Activated T-helper 2 cell treated with anti-CD3 and anti-CD28 coated beads, Interferon-gamma antibody, Interleukin-2, Interleukin-4, amounts not matched to agents 10 μg/mL and 5 μg/mL and 100 μg/mL, durations not matched to agents 14 hours and 24 hours and 36 hours (primary cell): Measurements from ENCODE around the gene TNFSF15. TPM values are rescaled to one million over a fixed set of nuclear protein-coding genes. Genes with fewer than 3 reads are reported as not detected.

Experiments used
- DNase-seq: peaks from one replicate; pipeline ENCODE4 v3.0.0; 2021; ENCODE audit warnings: low spot score
- H3K27ac Mint-ChIP-seq: one replicate; pipeline ENCODE4 v1.8.0; 2021; ENCODE audit warnings: mixed read lengths
- H3K27me3 Mint-ChIP-seq: one replicate; pipeline ENCODE4 v1.8.0; 2021; ENCODE audit warnings: low read depth, mixed read lengths
- H3K36me3 Mint-ChIP-seq: one replicate; pipeline ENCODE4 v1.8.0; 2021; ENCODE audit warnings: low read depth, mixed read lengths
- H3K4me1 Mint-ChIP-seq: one replicate; pipeline ENCODE4 v1.8.0; 2021; ENCODE audit warnings: low read depth, mixed read lengths
- H3K4me3 Mint-ChIP-seq: one replicate; pipeline ENCODE4 v1.8.0; 2021; ENCODE audit warnings: low read depth, mild to moderate bottlenecking, moderate library complexity, mixed read lengths
- H3K9me3 Mint-ChIP-seq: one replicate; pipeline ENCODE4 v1.8.0; 2021; ENCODE audit warnings: mixed read lengths
- intact Hi-C: fragments of 100-400 bp; cut with micrococcal nuclease; formaldehyde crosslinking; loops from one replicate; pipeline ENCODE4 v1.15.1; 2023
- total RNA-seq: library from RNA; stranded (reverse); gene quantifications from 2 replicates; pipeline ENCODE4 v1.2.3, GENCODE V29; 2022

TNFSF15 gene
- total RNA-seq, 1 donor from 2014 or later, result 0.25 TPM

GRCh38 chr9:114798101-114798500, 7.7 kb downstream of the TNFSF15 start:
- no peak overlapping the region for H3K27ac Mint-ChIP-seq
- H3K4me1 Mint-ChIP-seq, result no peaks in the 10 kb centered on the region
- no peaks in the 10 kb centered on the region for H3K9me3 Mint-ChIP-seq
- H3K36me3 Mint-ChIP-seq, result no peaks in the 10 kb centered on the region
- intact Hi-C loops, result no loop called here
- no peak for DNase-seq
- peaks cover 26% of the 10 kb centered on the region for H3K27me3 Mint-ChIP-seq
- no peak overlapping the region for H3K4me3 Mint-ChIP-seq

GRCh38 chr9:114792396-114792795, 13.4 kb downstream of the TNFSF15 start:
- Mint-ChIP-seq H3K36me3 (no peaks in the 10 kb centered on the region), H3K27me3 (peaks cover 14% of the 10 kb centered on the region), H3K4me3 (no peak overlapping the region), H3K27ac (no peak overlapping the region), H3K4me1 (no peaks in the 10 kb centered on the region), H3K9me3 (no peaks in the 10 kb centered on the region)
- no peak for DNase-seq
- intact Hi-C loops, result no loop called here

- no peaks in the 10 kb centered on the region for H3K4me1 Mint-ChIP-seq
- intact Hi-C loops, result no loop called here
- no peak overlapping the region for H3K27ac Mint-ChIP-seq
- no peak for DNase-seq
- peaks cover 12% of the 10 kb centered on the region for H3K27me3 Mint-ChIP-seq
- H3K36me3 Mint-ChIP-seq, result no peaks in the 10 kb centered on the region
- H3K4me3 Mint-ChIP-seq, result no peak overlapping the region
- no peaks in the 10 kb centered on the region for H3K9me3 Mint-ChIP-seq
These were observed 14.1 kb downstream of the TNFSF15 start for GRCh38 chr9:114791736-114792135.

- Mint-ChIP-seq H3K27ac (no peak overlapping the region), H3K4me3 (no peak overlapping the region), H3K4me1 (no peaks in the 10 kb centered on the region), H3K27me3 (peaks cover 11% of the 10 kb centered on the region), H3K9me3 (no peaks in the 10 kb centered on the region), H3K36me3 (no peaks in the 10 kb centered on the region)
- intact Hi-C loops, result no loop called here
- DNase-seq, result no peak
These were observed 14.5 kb downstream of the TNFSF15 start for GRCh38 chr9:114791312-114791711.

GRCh38 chr9:114790521-114790920, 15.3 kb downstream of the TNFSF15 start:
- Mint-ChIP-seq H3K27me3 (peaks cover 15% of the 10 kb centered on the region), H3K27ac (no peak overlapping the region), H3K4me3 (no peak overlapping the region), H3K9me3 (no peaks in the 10 kb centered on the region), H3K36me3 (no peaks in the 10 kb centered on the region), H3K4me1 (no peaks in the 10 kb centered on the region)
- no peak for DNase-seq
- intact Hi-C loops, result no loop called here

- Mint-ChIP-seq H3K27ac (no peak overlapping the region), H3K9me3 (no peaks in the 10 kb centered on the region), H3K36me3 (no peaks in the 10 kb centered on the region), H3K27me3 (peaks cover 18% of the 10 kb centered on the region), H3K4me1 (no peaks in the 10 kb centered on the region), H3K4me3 (no peak overlapping the region)
- no peak for DNase-seq
- intact Hi-C loops, result no loop called here
These were observed 16.8 kb downstream of the TNFSF15 start for GRCh38 chr9:114789006-114789405.

- no peak overlapping the region for H3K4me3 Mint-ChIP-seq
- no peaks in the 10 kb centered on the region for H3K4me1 Mint-ChIP-seq
These were observed 17.9 kb downstream of the TNFSF15 start for GRCh38 chr9:114787781-114788498.

GRCh38 chr9:114787214-114787613, 18.6 kb downstream of the TNFSF15 start:
- Mint-ChIP-seq H3K27me3 (peaks cover 23% of the 10 kb centered on the region), H3K27ac (no peak overlapping the region), H3K4me1 (no peaks in the 10 kb centered on the region), H3K4me3 (no peak overlapping the region), H3K9me3 (no peaks in the 10 kb centered on the region), H3K36me3 (no peaks in the 10 kb centered on the region)
- no peak for DNase-seq
- intact Hi-C loops, result no loop called here

More at GRCh38 chr9:114787781-114788498, 17.9 kb downstream of the TNFSF15 start:
- H3K36me3 Mint-ChIP-seq, result no peaks in the 10 kb centered on the region
- H3K9me3 Mint-ChIP-seq, result no peaks in the 10 kb centered on the region
- no peak overlapping the region for H3K27ac Mint-ChIP-seq
- intact Hi-C loops, result no loop called here
- peaks cover 23% of the 10 kb centered on the region for H3K27me3 Mint-ChIP-seq
- no peak for DNase-seq

GRCh38 chr9:114785866-114786650, 19.8 kb downstream of the TNFSF15 start:
- Mint-ChIP-seq H3K4me3 (no peak overlapping the region), H3K27ac (no peak overlapping the region), H3K9me3 (no peaks in the 10 kb centered on the region), H3K4me1 (no peaks in the 10 kb centered on the region), H3K36me3 (no peaks in the 10 kb centered on the region), H3K27me3 (peaks cover 23% of the 10 kb centered on the region)
- DNase-seq, result no peak
- intact Hi-C loops, result no loop called here

- Mint-ChIP-seq H3K4me3 (no peak overlapping the region), H3K27me3 (peaks cover 25% of the 10 kb centered on the region), H3K4me1 (no peaks in the 10 kb centered on the region), H3K9me3 (no peaks in the 10 kb centered on the region), H3K27ac (no peak overlapping the region), H3K36me3 (no peaks in the 10 kb centered on the region)
- intact Hi-C loops, result no loop called here
- DNase-seq, result no peak
These were observed 21.0 kb downstream of the TNFSF15 start for GRCh38 chr9:114784721-114785279.

GRCh38 chr9:114782586-114782985, 23.3 kb downstream of the TNFSF15 start:
- H3K27ac Mint-ChIP-seq, result no peak overlapping the region
- H3K36me3 Mint-ChIP-seq, result no peaks in the 10 kb centered on the region
- H3K9me3 Mint-ChIP-seq, result no peaks in the 10 kb centered on the region

GRCh38 chr9:114779352-114779845, 26.4 kb downstream of the TNFSF15 start:
- intact Hi-C loops, result no loop called here
- H3K27ac Mint-ChIP-seq, result no peak overlapping the region

More at GRCh38 chr9:114782586-114782985, 23.3 kb downstream of the TNFSF15 start:
- Mint-ChIP-seq H3K27me3 (peaks cover 34% of the 10 kb centered on the region), H3K4me1 (peaks cover 3% of the 10 kb centered on the region), H3K4me3 (no peak overlapping the region)
- no peak for DNase-seq
- intact Hi-C loops, result no loop called here

More at GRCh38 chr9:114779352-114779845, 26.4 kb downstream of the TNFSF15 start:
- no peaks in the 10 kb centered on the region for H3K36me3 Mint-ChIP-seq
- H3K27me3 Mint-ChIP-seq, result peaks cover 35% of the 10 kb centered on the region
- H3K4me1 Mint-ChIP-seq, result peaks cover 20% of the 10 kb centered on the region
- H3K9me3 Mint-ChIP-seq, result no peaks in the 10 kb centered on the region
- no peak overlapping the region for H3K4me3 Mint-ChIP-seq
- no peak for DNase-seq
